HepG2 (cell line): Measurements from ENCODE around the gene ODAM. TPM values are rescaled to one million over a fixed set of nuclear protein-coding genes. Genes with fewer than 3 reads are reported as not detected.
A peak's percentile ranks its signal among the peaks of the same experiment; 100 is the strongest.

ENCODE experiments used
- AKNA ChIP-seq: sonication (generic); formaldehyde crosslinking; IDR thresholded peaks from 2 replicates; pipeline ENCODE4 v1.4.0; 2020; ENCODE audit warnings: missing genetic modification reagents, borderline replicate concordance
- ATM ChIP-seq: fragments of 450-650 bp; IDR thresholded peaks from 2 replicates; pipeline ENCODE4 v1.7.1; 2017; ENCODE audit warnings: mild to moderate bottlenecking, borderline replicate concordance
- BRD4 ChIP-seq: sonication (generic); formaldehyde crosslinking; IDR thresholded peaks from 2 replicates; pipeline ENCODE4 v1.4.0; 2020; ENCODE audit warnings: missing genetic modification reagents
- CEBPG ChIP-seq: IDR thresholded peaks from 2 replicates; pipeline ENCODE4 v1.6.1; 2016
- CHCHD3 ChIP-seq: sonication (generic); formaldehyde crosslinking; IDR thresholded peaks from 2 replicates; pipeline ENCODE4 v1.8.0; 2022; ENCODE audit warnings: mild to moderate bottlenecking, missing genetic modification reagents, moderate library complexity
- DR1 ChIP-seq: sonication (generic); formaldehyde crosslinking; IDR thresholded peaks from 2 replicates; pipeline ENCODE4 v1.8.0; 2021; ENCODE audit warnings: mild to moderate bottlenecking, missing genetic modification reagents, inconsistent platforms
- FOXP4 ChIP-seq: sonication (generic); formaldehyde crosslinking; IDR thresholded peaks from 2 replicates; pipeline ENCODE4 v1.4.0; 2020; ENCODE audit warnings: missing genetic modification reagents
- HNF1B ChIP-seq: sonication (generic); formaldehyde crosslinking; IDR thresholded peaks from 2 replicates; pipeline ENCODE4 v1.5.1; 2020; ENCODE audit warnings: mild to moderate bottlenecking, moderate library complexity, missing genetic modification reagents
- NKX3-1 ChIP-seq: sonication (generic); formaldehyde crosslinking; IDR thresholded peaks from 2 replicates; pipeline ENCODE4 v1.5.0; 2020; ENCODE audit warnings: missing genetic modification reagents
- PRMT3 ChIP-seq: sonication (generic); formaldehyde crosslinking; IDR thresholded peaks from 2 replicates; pipeline ENCODE4 v1.8.1; 2022; ENCODE audit warnings: low read depth, mild to moderate bottlenecking, moderate library complexity, missing genetic modification reagents, borderline replicate concordance
- RBFOX2 ChIP-seq: fragments of 200-400 bp; formaldehyde crosslinking; IDR thresholded peaks from 2 replicates; pipeline ENCODE4 v1.6.1; 2017; ENCODE audit warnings: low read depth, mild to moderate bottlenecking, low read length
- ZFX ChIP-seq: sonication (generic); formaldehyde crosslinking; IDR thresholded peaks from 2 replicates; pipeline ENCODE4 v1.4.0; 2020; ENCODE audit warnings: mild to moderate bottlenecking, low read depth, missing genetic modification reagents, moderate library complexity
- ZFY ChIP-seq: sonication (generic); formaldehyde crosslinking; IDR thresholded peaks from 2 replicates; pipeline ENCODE4 v1.4.0; 2020; ENCODE audit warnings: missing genetic modification reagents
- ZMYM4 ChIP-seq: sonication (generic); formaldehyde crosslinking; IDR thresholded peaks from 2 replicates; pipeline ENCODE4 v1.8.1; 2023; ENCODE audit warnings: mild to moderate bottlenecking, missing genetic modification reagents
- ZNF264 ChIP-seq: sonication (generic); formaldehyde crosslinking; IDR thresholded peaks from 2 replicates; pipeline ENCODE4 v1.4.0; 2020; ENCODE audit warnings: missing genetic modification reagents
- ZNF331 ChIP-seq: sonication (generic); formaldehyde crosslinking; IDR thresholded peaks from 2 replicates; pipeline ENCODE4 v1.4.0; 2020; ENCODE audit warnings: missing genetic modification reagents
- ZNF33B ChIP-seq: sonication (generic); formaldehyde crosslinking; IDR thresholded peaks from 2 replicates; pipeline ENCODE4 v1.5.1; 2020; ENCODE audit warnings: mild to moderate bottlenecking, missing genetic modification reagents
- ZNF530 ChIP-seq: sonication (generic); formaldehyde crosslinking; IDR thresholded peaks from 2 replicates; pipeline ENCODE4 v1.5.0; 2020; ENCODE audit warnings: low read depth, mild to moderate bottlenecking, missing genetic modification reagents
- ZNF564 ChIP-seq: sonication (generic); formaldehyde crosslinking; IDR thresholded peaks from 2 replicates; pipeline ENCODE4 v1.8.1; 2023; ENCODE audit warnings: mild to moderate bottlenecking, missing genetic modification reagents
- ZNF720 ChIP-seq: sonication (generic); formaldehyde crosslinking; IDR thresholded peaks from 2 replicates; pipeline ENCODE4 v1.4.0; 2020; ENCODE audit warnings: missing genetic modification reagents
- ZSCAN30 ChIP-seq: sonication (generic); formaldehyde crosslinking; IDR thresholded peaks from 2 replicates; pipeline ENCODE4 v1.5.0; 2020; ENCODE audit warnings: mild to moderate bottlenecking, missing genetic modification reagents
- polyA plus RNA-seq, 8 experiments: library from polyadenylated mRNA; depleted of rRNA in 3 of 8; stranded (reverse) in 7 of 8; unstranded in 1 of 8; fragments of >200 nt; fragmentation: Illumina TruSeq in 4 of 8; extraction: Trizol in 4 of 8; gene quantifications; 2 replicates each; pipeline versions ENCODE4 v1.2.1 to v1.2.3, GENCODE V29; 2011 to 2016; ENCODE audit warnings: low read depth in 4 of 8, missing spikeins in 1 of 8, mixed read lengths in 1 of 8; ENCODE audit not compliant: insufficient read depth in 1 of 8
- total RNA-seq, 5 experiments: library from RNA; depleted of rRNA; stranded (reverse); fragments of >200 nt; fragmentation: Illumina TruSeq; extraction: Trizol; gene quantifications; 2 replicates each; pipeline ENCODE4 v1.2.3, GENCODE V29; 2016; ENCODE audit warnings: low read depth in 1 of 5

The ODAM gene
- total and polyA plus RNA-seq, 2 of the 13 experiments (the other 11 are each of a cell fraction or from before 2014, with no cell fraction given), result 94.6 to 115 TPM

GRCh38 chr4:70197842-70198241 lies 2.3 kb downstream of the ODAM start (continued):
- TF ChIP-seq ZNF564 (CRISPR knock-in tag) (no peak), CHCHD3 (CRISPR knock-in tag) (no peak), ZNF530 (CRISPR knock-in tag) (no peak), ZNF264 (CRISPR knock-in tag) (no peak), ATM (no peak), ZSCAN30 (CRISPR knock-in tag) (no peak), FOXP4 (CRISPR knock-in tag) (0 out of 2 replicates have a peak, but pooled peaks have one; percentile 25), ZFX (CRISPR knock-in tag) (peak; percentile 61), AKNA (CRISPR knock-in tag) (no peak), PRMT3 (CRISPR knock-in tag) (no peak), ZNF720 (CRISPR knock-in tag) (no peak), ZMYM4 (CRISPR knock-in tag) (peak; percentile 81), HNF1B (CRISPR knock-in tag) (no peak), RBFOX2 (peak; percentile 12; the same call in 1 of the 2 replicates), BRD4 (CRISPR knock-in tag) (peak; percentile 50; the same call in 1 of the 2 replicates), ZNF331 (CRISPR knock-in tag) (0 out of 2 replicates have a peak, but pooled peaks have one; percentile 16), DR1 (CRISPR knock-in tag) (no peak), ZFY (CRISPR knock-in tag) (peak; percentile 70), CEBPG (CRISPR knock-in tag) (peak; percentile 13; the same call in 1 of the 2 replicates), NKX3-1 (CRISPR knock-in tag) (no peak), ZNF33B (CRISPR knock-in tag) (no peak)
